Body of pancreas (tissue), 4 donors: Measurements from ENCODE around the gene EPHB1. TPM values are rescaled to one million over a fixed set of nuclear protein-coding genes. Genes with fewer than 3 reads are reported as not detected.

Source experiments
- ATAC-seq: fragments of 150-250 bp; one replicate; pipeline ENCODE4 v1.9.1; 2016
- DNase-seq, 4 donors: peaks; one replicate each; pipeline ENCODE4 v3.0.0-alpha.2; 2019
- H3K27ac ChIP-seq, 4 donors: fragments of 200-600 bp; sonication (generic); 1 replicate in 3 of 4; 2 replicates in 1 of 4; pipeline versions ENCODE4 v1.5.1 to v1.6.1; 2016 to 2019; ENCODE audit warnings: mild to moderate bottlenecking in 1 of 4, mixed read lengths in 1 of 4, moderate library complexity in 1 of 4
- H3K27me3 ChIP-seq, 2 donors: fragments of 200-600 bp; sonication (generic); one replicate each; pipeline ENCODE4 v1.6.0; 2016; ENCODE audit warnings: mild to moderate bottlenecking in 1 of 2
- H3K36me3 ChIP-seq, 2 donors: fragments of 200-600 bp; sonication (generic); replicated peaks in 1 of 2; 2 replicates each; pipeline ENCODE4 v1.5.1; 2016; ENCODE audit warnings: low read depth in 2 of 2; ENCODE audit not compliant: insufficient read depth in 1 of 2
- H3K4me1 ChIP-seq: fragments of 200-600 bp; sonication (generic); one replicate; pipeline ENCODE4 v1.6.0; 2016
- H3K4me3 ChIP-seq, 2 donors: fragments of 200-600 bp; sonication (generic); 1 replicate in 1 of 2; 2 replicates in 1 of 2; pipeline ENCODE4 v1.5.1; 2016 to 2019
- H3K9me3 ChIP-seq, 3 donors: fragments of 200-600 bp; sonication (generic); 1 replicate in 2 of 3; 2 replicates in 1 of 3; pipeline ENCODE4 v1.5.1; 2016
- CTCF ChIP-seq, 7 experiments: fragments of 450-650 bp in 4 of 7; fragments of 200-600 bp in 3 of 7; sonication (generic) in 3 of 7; IDR thresholded peaks; one replicate each; pipeline ENCODE4 v1.5.1; 2016 to 2019; ENCODE audit warnings: antibody characterized with exemption in 7 of 7
- POLR2A ChIP-seq, 3 donors: fragments of 450-650 bp; IDR thresholded peaks; one replicate each; pipeline ENCODE4 v1.6.1; 2016; ENCODE audit warnings: antibody characterized with exemption in 3 of 3, mild to moderate bottlenecking in 2 of 3
- WGBS, 2 donors: methylation state at CpG; one replicate each; pipeline ENCODE4 v1.1.5; 2017; 5-methylcytosine and 5-hydroxymethylcytosine counted together
- intact Hi-C: fragments of 100-400 bp; cut with DNase I; formaldehyde crosslinking; loops from one replicate; pipeline ENCODE4 v1.15.1; 2023
- total RNA-seq, 2 donors: library from RNA; depleted of rRNA; stranded (reverse); fragments of >200 nt; gene quantifications; one replicate each; pipeline ENCODE4 v1.1.0, GENCODE V29; 2016

The EPHB1 gene
- total RNA-seq, 2 donors from 2014 or later = 1.3 TPM; not detected in 1

- Histone ChIP-seq H3K9me3 (no peaks in the 10 kb centered on the region), H3K27me3 (no peaks in the 10 kb centered on the region), H3K27ac (no peak overlapping the region), H3K36me3 (no peaks in the 10 kb centered on the region), H3K4me3 (no peak overlapping the region), H3K4me1 (no peaks in the 10 kb centered on the region)
- WGBS, 2 donors = 39 to 65% methylated on average over 2 of the region's 2 CpGs
- no peak for DNase-seq
- no peak for ATAC-seq
- intact Hi-C loops = no loop called here
- TF ChIP-seq POLR2A (IDR thresholded peaks at IDR 0.05) (no peak), CTCF (IDR thresholded peaks at IDR 0.05) (no peak)
Observed at GRCh38 chr3:135260025-135260424, 465.0 kb downstream of the EPHB1 start.

GRCh38 chr3:135261214-135261775 is 466.2 kb downstream of the EPHB1 start:
- ATAC-seq (no peak), DNase-seq (no peak)
- Histone ChIP-seq H3K4me1 (no peaks in the 10 kb centered on the region), H3K4me3 (no peak overlapping the region), H3K27me3 (no peaks in the 10 kb centered on the region), H3K27ac (no peak overlapping the region), H3K9me3 (no peaks in the 10 kb centered on the region), H3K36me3 (no peaks in the 10 kb centered on the region)
- intact Hi-C loops = no loop called here
- TF ChIP-seq CTCF (IDR thresholded peaks at IDR 0.05) (no peak), POLR2A (IDR thresholded peaks at IDR 0.05) (no peak)
- WGBS, 2 donors = 65 to 69% methylated on average over 6 of the region's 6 CpGs

- ATAC-seq (no peak), DNase-seq (no peak)
- 59 to 73% methylated on average over 1 of the region's 1 CpG for WGBS, 2 donors
- no peak overlapping the region for H3K4me3 ChIP-seq
- H3K27me3 ChIP-seq = no peaks in the 10 kb centered on the region
- H3K36me3 ChIP-seq = no peaks in the 10 kb centered on the region
- intact Hi-C loops = no loop called here
- H3K4me1 ChIP-seq = no peaks in the 10 kb centered on the region
- no peaks in the 10 kb centered on the region for H3K9me3 ChIP-seq
- no peak overlapping the region for H3K27ac ChIP-seq
- TF ChIP-seq CTCF (IDR thresholded peaks at IDR 0.05) (no peak), POLR2A (IDR thresholded peaks at IDR 0.05) (no peak)
Observed at GRCh38 chr3:135261916-135262315, 466.9 kb downstream of the EPHB1 start.

GRCh38 chr3:135262441-135262840 is 467.4 kb downstream of the EPHB1 start:
- no peaks in the 10 kb centered on the region for H3K36me3 ChIP-seq
- ATAC-seq (no peak), DNase-seq (no peak)
- H3K4me3 ChIP-seq = no peak overlapping the region
- H3K27me3 ChIP-seq = no peaks in the 10 kb centered on the region
- no peaks in the 10 kb centered on the region for H3K4me1 ChIP-seq
- intact Hi-C loops = no loop called here
- no peak overlapping the region for H3K27ac ChIP-seq
- no peaks in the 10 kb centered on the region for H3K9me3 ChIP-seq
- 58 to 76% methylated on average over 4 of the region's 4 CpGs for WGBS, 2 donors
- no peak for TF ChIP-seq CTCF (IDR thresholded peaks at IDR 0.05)
- no peak for TF ChIP-seq POLR2A (IDR thresholded peaks at IDR 0.05)

- TF ChIP-seq CTCF (IDR thresholded peaks at IDR 0.05) (no peak), POLR2A (IDR thresholded peaks at IDR 0.05) (no peak)
- Histone ChIP-seq H3K27ac (no peak overlapping the region), H3K9me3 (no peaks in the 10 kb centered on the region), H3K4me3 (no peak overlapping the region), H3K27me3 (no peaks in the 10 kb centered on the region), H3K4me1 (no peaks in the 10 kb centered on the region), H3K36me3 (no peaks in the 10 kb centered on the region)
- no peak for ATAC-seq
- intact Hi-C loops = no loop called here
- DNase-seq = no peak
- 54 to 65% methylated on average over 3 of the region's 3 CpGs for WGBS, 2 donors
Observed at GRCh38 chr3:135263331-135263730, 468.3 kb downstream of the EPHB1 start.
